Panc1 (cell line): ENCODE data around the gene ERBB2. TPM values are rescaled to one million over a fixed set of nuclear protein-coding genes. Genes with fewer than 3 reads are reported as not detected.

Experiments used
- ATAC-seq: fragments of 200-7000 bp; cut with Tn5 transposase; 2 replicates; pipeline ENCODE4 v1.9.1; 2020; ENCODE audit warnings: mild to moderate bottlenecking, moderate library complexity
- BruUV-seq: library from RNA; stranded (reverse); fragments of 400-500 nt; replicated peaks from 2 replicates; lab custom pipeline; 2021; lab: Mats Ljungman, UMichigan
- CTCF ChIA-PET: fragments of 300-600 bp; sonication (Branson Sonifier 250); formaldehyde crosslinking; loops from one replicate; lab custom pipeline; 2022; ENCODE audit warnings: antibody characterized with exemption; lab: Charles Lee
- POLR2A ChIA-PET: fragments of 300-600 bp; sonication (Branson Sonifier 250); formaldehyde crosslinking; loops from one replicate; lab custom pipeline; 2022; ENCODE audit warnings: antibody characterized with exemption; lab: Charles Lee
- DNase-seq: peaks from one replicate; pipeline ENCODE4 v3.0.0-alpha.2; 2010; ENCODE audit warnings: low read depth, low spot score
- H3K27ac ChIP-seq: 2 replicates; pipeline ENCODE4 v1.5.1; 2011; ENCODE audit warnings: mild to moderate bottlenecking, low read length, inconsistent platforms
- H3K27me3 ChIP-seq: fragments of 200-500 bp; sonication (Bioruptor generic); 2 replicates; pipeline ENCODE4 v1.6.0; 2014; ENCODE audit warnings: low read length, inconsistent platforms; ENCODE audit not compliant: control insufficient read depth, insufficient read depth
- H3K36me3 ChIP-seq: fragments of 200-500 bp; sonication (Bioruptor generic); 2 replicates; pipeline ENCODE4 v1.5.1; 2014; ENCODE audit warnings: inconsistent platforms, mild to moderate bottlenecking, low read length, moderate library complexity; ENCODE audit not compliant: control insufficient read depth, insufficient read depth
- H3K4me1 ChIP-seq: 2 replicates; pipeline ENCODE4 v1.5.1; 2011; ENCODE audit warnings: inconsistent platforms, mild to moderate bottlenecking, low read length, moderate library complexity; ENCODE audit not compliant: control insufficient read depth, insufficient read depth
- H3K4me3 ChIP-seq, 2 experiments: 2 replicates each; pipeline ENCODE4 v1.5.1; 2011 to 2012; ENCODE audit warnings: low read depth in 2 of 2, low read length in 2 of 2, mild to moderate bottlenecking in 2 of 2, inconsistent platforms in 1 of 2, moderate library complexity in 1 of 2
- H3K9me3 ChIP-seq: fragments of 200-500 bp; sonication (Bioruptor generic); 2 replicates; pipeline ENCODE4 v1.5.1; 2014; ENCODE audit warnings: low read depth, mild to moderate bottlenecking, inconsistent platforms, low read length, moderate library complexity; ENCODE audit not compliant: control insufficient read depth, insufficient read depth
- POLR2AphosphoS5 ChIP-seq: IDR thresholded peaks from 2 replicates; pipeline ENCODE4 v1.6.1; 2012; ENCODE audit warnings: mild to moderate bottlenecking, low read depth, low read length, moderate library complexity
- SIN3A ChIP-seq: IDR thresholded peaks from 2 replicates; pipeline ENCODE4 v1.6.1; 2012; ENCODE audit warnings: low read depth, mild to moderate bottlenecking, low read length, moderate library complexity, borderline replicate concordance; ENCODE audit not compliant: insufficient read depth
- TCF7L2 ChIP-seq: IDR thresholded peaks from 2 replicates; pipeline ENCODE4 v1.6.1; 2011; ENCODE audit warnings: mild to moderate bottlenecking, low read depth, low read length, inconsistent platforms
- in situ Hi-C: cut with HindIII; loops from 2 replicates; pipeline ENCODE4 v1.10.0; 2016; ENCODE audit warnings: low sequenced_read_pairs, low pct_unique_long_range_greater_than_20kb
- intact Hi-C: fragments of 100-400 bp; cut with micrococcal nuclease; formaldehyde crosslinking; loops from one replicate; pipeline ENCODE4 v1.10.0; 2022; ENCODE audit not compliant: unreplicated experiment
- total RNA-seq: library from RNA; stranded (reverse); gene quantifications from one replicate; pipeline ENCODE4 v1.2.1, GENCODE V29; 2021; ENCODE audit not compliant: unreplicated experiment
- TF ChIP-seq, protein P1 (sequence below), 2 experiments: IDR thresholded peaks; 2 replicates each; pipeline ENCODE4 v1.6.1; 2011 to 2012; ENCODE audit warnings: low read depth in 2 of 2, control low read depth in 1 of 2, low read length in 1 of 2, mild to moderate bottlenecking in 1 of 2, moderate library complexity in 1 of 2; ENCODE audit not compliant: insufficient read depth in 1 of 2
- TF ChIP-seq, protein P2 (sequence below): fragments of 450-650 bp; IDR thresholded peaks from 2 replicates; pipeline ENCODE4 v1.5.1; 2017; ENCODE audit warnings: mild to moderate bottlenecking

The ERBB2 gene
- total RNA-seq, 1 experiment from 2014 or later = 68.6 TPM

DNA sequence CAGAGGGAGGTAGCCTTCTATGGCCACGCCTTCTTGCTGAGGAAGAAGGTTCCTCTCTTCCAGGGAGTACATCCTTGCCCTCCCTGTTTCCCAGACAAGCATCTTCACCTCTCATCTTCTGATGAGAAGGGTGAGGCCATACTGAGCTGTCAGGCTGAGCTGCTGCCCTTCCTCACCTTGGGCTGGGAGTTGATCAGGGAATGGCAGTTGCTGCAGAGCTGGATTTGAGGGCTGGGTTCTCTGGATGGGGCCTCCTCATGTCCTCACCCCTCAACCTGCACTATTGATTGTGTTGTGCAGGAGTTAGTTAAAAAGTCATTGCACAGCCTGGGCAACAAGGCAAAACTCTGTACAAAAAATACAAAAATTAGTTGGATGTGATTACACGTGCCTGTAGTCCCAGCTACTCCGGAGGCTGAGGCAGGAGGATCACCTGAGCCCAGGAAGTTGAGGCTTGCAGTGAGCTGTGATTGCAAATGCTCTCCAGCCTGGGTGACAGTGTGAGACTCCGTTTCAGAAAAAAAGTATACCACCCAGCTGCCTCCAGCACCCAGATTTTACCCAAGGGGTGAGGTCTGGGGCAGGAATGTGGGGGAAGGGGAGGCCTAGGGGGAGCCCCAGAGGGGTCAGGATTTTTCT, 2.0 kb downstream of the ERBB2 start:
- Histone ChIP-seq H3K36me3 (peaks cover 3% of the 10 kb centered on the region; the same call in 1 of the 2 replicates), H3K4me3 (peak overlapping the region in 1 of 2 experiments; percentile 70; a peak in 2 of 4 replicates), H3K9me3 (no peaks in the 10 kb centered on the region), H3K4me1 (peaks cover 50% of the 10 kb centered on the region), H3K27ac (no peak overlapping the region), H3K27me3 (no peaks in the 10 kb centered on the region)
- TF ChIP-seq, protein P1, sequence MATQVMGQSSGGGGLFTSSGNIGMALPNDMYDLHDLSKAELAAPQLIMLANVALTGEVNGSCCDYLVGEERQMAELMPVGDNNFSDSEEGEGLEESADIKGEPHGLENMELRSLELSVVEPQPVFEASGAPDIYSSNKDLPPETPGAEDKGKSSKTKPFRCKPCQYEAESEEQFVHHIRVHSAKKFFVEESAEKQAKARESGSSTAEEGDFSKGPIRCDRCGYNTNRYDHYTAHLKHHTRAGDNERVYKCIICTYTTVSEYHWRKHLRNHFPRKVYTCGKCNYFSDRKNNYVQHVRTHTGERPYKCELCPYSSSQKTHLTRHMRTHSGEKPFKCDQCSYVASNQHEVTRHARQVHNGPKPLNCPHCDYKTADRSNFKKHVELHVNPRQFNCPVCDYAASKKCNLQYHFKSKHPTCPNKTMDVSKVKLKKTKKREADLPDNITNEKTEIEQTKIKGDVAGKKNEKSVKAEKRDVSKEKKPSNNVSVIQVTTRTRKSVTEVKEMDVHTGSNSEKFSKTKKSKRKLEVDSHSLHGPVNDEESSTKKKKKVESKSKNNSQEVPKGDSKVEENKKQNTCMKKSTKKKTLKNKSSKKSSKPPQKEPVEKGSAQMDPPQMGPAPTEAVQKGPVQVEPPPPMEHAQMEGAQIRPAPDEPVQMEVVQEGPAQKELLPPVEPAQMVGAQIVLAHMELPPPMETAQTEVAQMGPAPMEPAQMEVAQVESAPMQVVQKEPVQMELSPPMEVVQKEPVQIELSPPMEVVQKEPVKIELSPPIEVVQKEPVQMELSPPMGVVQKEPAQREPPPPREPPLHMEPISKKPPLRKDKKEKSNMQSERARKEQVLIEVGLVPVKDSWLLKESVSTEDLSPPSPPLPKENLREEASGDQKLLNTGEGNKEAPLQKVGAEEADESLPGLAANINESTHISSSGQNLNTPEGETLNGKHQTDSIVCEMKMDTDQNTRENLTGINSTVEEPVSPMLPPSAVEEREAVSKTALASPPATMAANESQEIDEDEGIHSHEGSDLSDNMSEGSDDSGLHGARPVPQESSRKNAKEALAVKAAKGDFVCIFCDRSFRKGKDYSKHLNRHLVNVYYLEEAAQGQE (IDR thresholded peaks at IDR 0.05; ENCODE audit: insufficient read depth in 1 of 2, low read depth in 2 of 2, low read length in 1 of 2) = no peak
- TF ChIP-seq SIN3A (no peak), POLR2AphosphoS5 (no peak), TCF7L2 (no peak)
- TF ChIP-seq, protein P2, sequence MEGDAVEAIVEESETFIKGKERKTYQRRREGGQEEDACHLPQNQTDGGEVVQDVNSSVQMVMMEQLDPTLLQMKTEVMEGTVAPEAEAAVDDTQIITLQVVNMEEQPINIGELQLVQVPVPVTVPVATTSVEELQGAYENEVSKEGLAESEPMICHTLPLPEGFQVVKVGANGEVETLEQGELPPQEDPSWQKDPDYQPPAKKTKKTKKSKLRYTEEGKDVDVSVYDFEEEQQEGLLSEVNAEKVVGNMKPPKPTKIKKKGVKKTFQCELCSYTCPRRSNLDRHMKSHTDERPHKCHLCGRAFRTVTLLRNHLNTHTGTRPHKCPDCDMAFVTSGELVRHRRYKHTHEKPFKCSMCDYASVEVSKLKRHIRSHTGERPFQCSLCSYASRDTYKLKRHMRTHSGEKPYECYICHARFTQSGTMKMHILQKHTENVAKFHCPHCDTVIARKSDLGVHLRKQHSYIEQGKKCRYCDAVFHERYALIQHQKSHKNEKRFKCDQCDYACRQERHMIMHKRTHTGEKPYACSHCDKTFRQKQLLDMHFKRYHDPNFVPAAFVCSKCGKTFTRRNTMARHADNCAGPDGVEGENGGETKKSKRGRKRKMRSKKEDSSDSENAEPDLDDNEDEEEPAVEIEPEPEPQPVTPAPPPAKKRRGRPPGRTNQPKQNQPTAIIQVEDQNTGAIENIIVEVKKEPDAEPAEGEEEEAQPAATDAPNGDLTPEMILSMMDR = no peak
- ChIA-PET POLR2A (no interaction called here), CTCF (interaction anchor here (0.6 kb wide), 1 partner anchor 26 kb away, joined by 7 read pairs; no protein-coding TSS in a partner anchor)
- intact Hi-C loops = no loop called here
- DNase-seq (no peak), ATAC-seq (no peak)
- in situ Hi-C loops = no loop called here
- BruUV-seq = no TSS peak

DNA sequence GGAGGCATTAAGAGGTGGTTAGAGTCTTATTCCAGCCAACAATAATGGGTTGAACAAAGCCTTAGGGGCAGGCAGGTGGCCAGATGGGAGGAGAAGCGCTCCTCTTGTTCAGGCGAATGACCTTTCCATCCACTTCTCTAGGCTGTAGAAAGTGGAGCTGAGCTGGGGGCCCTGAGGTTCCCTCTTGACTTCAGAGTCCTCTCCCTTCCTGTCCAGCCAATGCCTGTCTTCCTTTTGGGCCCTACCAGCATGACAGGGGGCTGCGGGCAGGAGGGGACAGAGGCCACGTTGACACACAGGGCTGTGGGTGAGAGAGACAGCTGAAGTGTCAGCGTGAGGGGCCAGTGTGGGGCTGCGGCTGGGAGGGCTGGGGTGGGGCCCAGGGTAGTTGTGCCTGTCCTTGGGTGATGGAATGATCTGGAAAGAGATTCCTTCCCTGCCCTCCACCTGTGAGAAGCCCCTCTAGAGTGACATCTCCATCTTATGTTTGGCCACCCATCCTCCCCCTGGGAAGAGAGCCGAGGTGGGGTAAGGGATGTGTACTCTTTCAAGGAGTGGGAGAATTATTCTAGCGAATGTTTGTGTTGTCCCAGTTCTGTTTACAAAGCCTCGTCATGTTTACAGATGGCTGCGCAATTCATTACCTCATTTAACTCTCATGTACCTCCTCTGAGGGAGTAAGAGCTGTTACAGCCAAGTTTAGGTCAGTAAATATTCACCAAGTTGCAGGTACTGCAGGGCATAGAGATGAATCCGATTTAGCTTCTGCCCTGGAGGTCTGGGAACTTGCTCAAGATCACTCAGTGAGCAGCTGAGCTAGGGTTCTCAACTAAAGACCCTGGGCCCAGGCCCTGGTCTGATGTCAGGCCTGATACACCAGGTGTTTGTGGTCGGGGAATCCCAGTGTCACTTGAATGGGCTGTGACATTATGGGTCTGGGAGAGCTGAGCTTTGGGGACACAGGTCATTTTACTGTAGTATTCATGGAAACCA, 3.3 kb downstream of the ERBB2 start:
- CTCF ChIA-PET = interaction anchor here (0.6 to 1.2 kb wide), 2 partner anchors 25 to 27 kb away, joined by 3 to 7 read pairs; partner anchors contain the start of gene MIEN1
- in situ Hi-C loops (no loop called here), intact Hi-C loops (no loop called here)
- H3K4me3 ChIP-seq = 0 out of 4 replicates have a peak overlapping the region, but pooled peaks of 1 of the 2 experiments have one; percentile 1
- DNase-seq (peak; percentile 43), ATAC-seq (peak; percentile 17; the same call in 1 of the 2 replicates)
- peak overlapping the region; percentile 3; the same call in 1 of the 2 replicates for H3K27ac ChIP-seq
- BruUV-seq = no TSS peak
- TF ChIP-seq, protein P2 = no peak
- no peak for TF ChIP-seq TCF7L2
- peak; percentile 32; the same call in 1 of the 2 replicates for TF ChIP-seq POLR2AphosphoS5
- TF ChIP-seq, protein P1 (IDR thresholded peaks at IDR 0.05; ENCODE audit: insufficient read depth in 1 of 2, low read depth in 2 of 2, low read length in 1 of 2) = no peak
- TF ChIP-seq SIN3A = 0 out of 2 replicates have a peak, but pooled peaks have one; percentile 31
- POLR2A ChIA-PET = interaction anchor here (1.2 kb wide), 1 partner anchor 15 kb away, joined by 3 read pairs; the partner anchor contains the start of gene PGAP3
- H3K9me3 ChIP-seq = no peaks in the 10 kb centered on the region
- peaks cover 3% of the 10 kb centered on the region; the same call in 1 of the 2 replicates for H3K36me3 ChIP-seq
- no peaks in the 10 kb centered on the region for H3K27me3 ChIP-seq
- peaks cover 50% of the 10 kb centered on the region for H3K4me1 ChIP-seq
